ENCODE data around the gene CACNA1S.

DNA sequence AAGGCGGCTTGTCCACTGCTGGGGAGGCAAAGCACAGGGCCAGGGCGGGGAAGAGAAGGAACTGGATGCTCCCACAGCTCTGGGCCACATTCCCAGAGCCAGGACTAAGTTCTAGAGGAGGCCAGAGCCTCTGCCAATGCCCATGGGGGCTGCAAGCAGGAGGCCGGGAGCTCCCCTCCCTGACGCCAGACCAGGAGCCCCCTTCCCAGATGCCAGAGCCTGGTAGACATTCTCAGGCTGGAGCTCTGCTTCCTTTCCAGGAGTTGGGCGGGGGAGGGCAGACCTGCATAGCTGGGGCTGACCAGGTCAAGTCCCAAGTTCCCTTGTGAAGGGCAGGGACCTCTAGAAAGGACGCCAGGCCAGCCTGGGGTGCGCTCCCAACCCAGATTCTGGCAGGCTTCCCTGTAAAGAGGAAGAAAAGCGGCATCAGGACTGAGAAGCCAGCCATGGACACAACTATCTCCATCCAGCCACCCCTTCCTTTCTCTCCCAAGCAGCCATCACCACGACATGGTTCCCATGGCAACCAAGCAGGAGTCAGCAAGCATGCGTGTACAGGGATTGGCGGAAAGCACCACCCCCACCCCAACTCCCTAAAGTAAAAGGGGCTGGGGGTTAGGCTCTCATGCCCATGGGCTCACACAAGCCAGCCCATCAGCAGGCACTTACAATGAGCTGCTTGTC, 102.1 kb downstream of the CACNA1S start:
- TF ChIP-seq ZNF431 (CRISPR knock-in tag; IDR thresholded peaks at IDR 0.05; ENCODE audit: borderline replicate concordance, low read depth) = no peak
- TF ChIP-seq, protein P1, sequence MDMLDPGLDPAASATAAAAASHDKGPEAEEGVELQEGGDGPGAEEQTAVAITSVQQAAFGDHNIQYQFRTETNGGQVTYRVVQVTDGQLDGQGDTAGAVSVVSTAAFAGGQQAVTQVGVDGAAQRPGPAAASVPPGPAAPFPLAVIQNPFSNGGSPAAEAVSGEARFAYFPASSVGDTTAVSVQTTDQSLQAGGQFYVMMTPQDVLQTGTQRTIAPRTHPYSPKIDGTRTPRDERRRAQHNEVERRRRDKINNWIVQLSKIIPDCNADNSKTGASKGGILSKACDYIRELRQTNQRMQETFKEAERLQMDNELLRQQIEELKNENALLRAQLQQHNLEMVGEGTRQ (IDR thresholded peaks at IDR 0.05; ENCODE audit: low read depth, low read length) = no peak
- TF ChIP-seq, protein P1 (CRISPR knock-in tag; IDR thresholded peaks at IDR 0.05; ENCODE audit: borderline replicate concordance) = no peak
